NCI-H2227 (cell line): ENCODE results near the gene FALEC.

Experiments
- DNase-seq: peaks from one replicate; lab custom pipeline; 2025; ENCODE audit not compliant: unreplicated experiment; lab: John Stamatoyannopoulos, UW

Gene FALEC

DNA sequence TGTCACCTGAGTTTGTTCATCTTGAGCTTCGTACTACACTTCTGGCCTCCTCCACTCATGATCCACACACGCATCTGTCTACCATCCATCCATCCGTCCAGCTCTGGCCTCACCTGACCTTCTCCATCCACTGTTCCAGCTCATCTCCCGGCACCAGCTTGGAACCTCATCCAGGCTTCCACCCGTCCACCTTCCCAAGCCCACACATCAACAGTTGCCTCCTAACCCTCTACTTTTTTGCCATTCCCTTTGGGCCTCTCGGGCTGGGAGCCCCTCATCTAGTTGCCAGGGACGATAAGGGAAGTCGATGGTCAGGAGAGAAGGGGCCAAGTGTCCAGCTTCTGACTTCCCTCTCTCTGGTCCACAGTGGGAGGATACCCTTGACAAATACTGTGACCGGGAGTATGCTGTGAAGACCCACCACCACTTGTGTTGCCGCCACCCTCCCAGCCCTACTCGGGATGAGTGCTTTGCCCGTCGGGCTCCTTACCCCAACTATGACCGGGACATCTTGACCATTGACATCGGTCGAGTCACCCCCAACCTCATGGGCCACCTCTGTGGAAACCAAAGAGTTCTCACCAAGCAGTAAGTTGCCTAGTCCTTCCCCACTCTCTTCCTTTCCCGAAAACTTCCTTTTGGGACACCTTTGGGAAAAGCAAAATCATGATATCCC lies 3.4 kb upstream of the FALEC start:
- no peak for DNase-seq

DNA sequence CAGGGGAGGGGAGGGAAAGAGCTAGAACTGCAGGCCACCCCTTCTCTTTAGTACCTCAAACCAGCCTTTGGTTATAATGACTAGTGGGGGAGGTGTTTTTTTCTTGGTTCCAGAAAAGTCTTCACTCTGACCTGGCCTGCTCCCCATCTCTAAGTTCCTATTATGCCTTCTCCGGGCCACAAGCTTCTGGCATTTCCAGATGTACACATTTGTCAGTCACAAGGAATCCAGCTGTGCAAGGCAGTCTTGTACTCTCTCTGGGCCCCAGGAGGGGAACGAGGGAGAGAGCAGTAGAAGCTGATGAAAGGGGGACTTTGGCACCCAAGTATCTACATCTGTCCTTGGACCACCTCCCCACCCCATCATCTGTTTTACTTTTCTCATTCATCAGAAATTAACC lies 2.7 kb upstream of the FALEC start:
- DNase-seq: no peak

DNA sequence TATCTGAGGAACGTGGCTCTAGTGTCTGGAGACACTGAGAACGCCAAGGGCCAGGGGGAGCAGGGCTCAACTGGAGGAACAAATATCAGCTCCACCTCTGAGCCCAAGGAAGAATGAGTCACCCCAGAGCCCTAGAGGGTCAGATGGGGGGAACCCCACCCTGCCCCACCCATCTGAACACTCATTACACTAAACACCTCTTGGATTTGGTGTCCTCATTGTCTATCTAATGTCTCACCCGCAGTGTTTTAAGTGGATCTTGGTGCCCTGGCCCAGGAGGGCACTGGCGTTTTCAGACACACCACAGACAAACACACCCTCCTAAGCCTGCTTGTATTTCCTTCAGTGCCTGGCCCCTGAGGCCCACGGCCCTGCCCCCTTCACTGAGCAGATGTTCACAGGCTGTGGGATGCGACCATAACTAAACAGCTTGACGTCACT lies 2.2 kb upstream of the FALEC start:
- no peak for DNase-seq

DNA sequence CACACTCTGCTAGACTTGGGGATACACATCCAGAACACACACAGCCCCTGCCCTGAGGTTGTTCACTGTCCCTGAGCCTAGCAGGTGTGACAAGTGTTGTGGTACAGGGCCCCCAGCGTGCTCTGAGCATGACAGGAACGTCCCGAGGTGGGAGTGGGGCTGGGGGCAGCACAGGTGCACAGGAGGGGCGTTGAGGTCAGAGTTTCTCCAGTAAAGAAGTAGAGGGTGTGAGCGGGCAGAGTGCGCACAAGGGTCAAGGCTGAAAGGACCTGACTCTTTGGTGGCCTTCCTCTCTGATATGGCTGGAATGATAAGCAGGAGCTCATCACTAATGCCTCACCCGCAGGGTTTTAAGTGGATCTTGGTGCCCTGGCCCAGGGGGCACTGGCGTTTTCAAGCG lies 1.3 kb upstream of the FALEC start:
- DNase-seq: no peak

GRCh38 chr1:150514913-150515327 lies 632 bp upstream of the FALEC start:
- DNase-seq: no peak

DNA sequence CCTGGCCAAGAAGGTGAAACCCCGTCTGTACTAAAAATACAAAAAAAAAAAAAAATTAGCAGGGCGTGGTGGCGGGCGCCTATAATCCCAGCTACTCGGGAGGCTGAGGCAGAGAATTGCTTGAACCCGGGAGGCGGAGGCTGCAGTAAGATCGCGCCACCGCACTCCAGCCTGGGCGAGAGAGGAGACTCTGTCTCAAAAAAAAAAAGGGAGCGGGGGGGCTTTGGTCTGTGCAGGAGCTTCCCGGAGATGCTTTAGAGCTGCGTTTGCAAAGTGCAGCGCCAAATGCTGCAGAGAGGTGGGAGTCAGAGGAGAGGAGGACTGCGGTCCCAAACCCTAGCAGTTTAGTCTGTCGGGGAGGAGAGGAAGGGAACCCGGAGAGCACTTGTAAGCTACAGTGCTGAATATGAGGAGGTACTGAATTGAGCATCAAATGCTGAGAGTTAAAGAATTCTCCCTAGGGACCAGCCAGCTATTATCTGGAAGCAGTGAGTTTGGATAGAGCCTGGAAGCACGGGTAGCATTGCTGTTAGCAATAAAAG lies 569 bp downstream of the FALEC start:
- peak; percentile 44 for DNase-seq

- peak; percentile 33 for DNase-seq
Observed at GRCh38 chr1:150516616-150517015, 1.1 kb downstream of the FALEC start.

DNA sequence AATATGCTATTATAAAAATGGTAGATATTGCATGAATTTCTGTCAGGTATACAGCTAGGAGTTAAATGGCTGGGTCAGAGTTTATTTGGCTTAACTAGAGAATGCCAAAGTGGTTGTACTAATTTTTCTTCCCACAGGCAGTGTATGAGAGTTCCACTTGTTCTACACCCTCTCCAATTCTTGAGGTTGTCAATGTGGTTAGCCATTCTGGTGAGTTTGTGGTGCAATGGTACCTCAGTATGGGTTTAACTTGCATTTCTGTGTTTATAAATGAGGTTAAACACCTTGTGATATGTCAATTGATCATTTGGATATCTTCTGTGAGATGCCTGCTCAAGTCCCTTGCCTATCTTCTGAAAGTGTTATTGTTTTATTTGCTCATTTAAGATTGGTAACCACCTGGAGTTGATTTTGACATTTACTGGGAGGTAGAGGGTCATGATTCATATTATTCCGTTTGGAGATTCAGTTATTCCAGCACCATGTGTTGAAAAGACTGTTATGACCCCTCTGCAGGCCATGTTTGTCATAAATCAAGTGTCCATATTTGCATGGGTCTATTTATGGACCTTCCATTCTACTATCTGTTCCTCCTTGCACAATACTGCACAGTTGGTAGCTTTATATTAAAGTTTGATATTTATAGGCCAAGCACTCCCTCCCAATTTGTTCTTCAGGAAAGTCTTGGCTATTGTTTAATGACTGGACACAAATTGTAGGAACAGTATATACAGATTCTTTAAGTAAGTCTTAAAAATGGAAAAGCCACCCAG lies 5.8 kb downstream of the FALEC start:
- DNase-seq: no peak

DNA sequence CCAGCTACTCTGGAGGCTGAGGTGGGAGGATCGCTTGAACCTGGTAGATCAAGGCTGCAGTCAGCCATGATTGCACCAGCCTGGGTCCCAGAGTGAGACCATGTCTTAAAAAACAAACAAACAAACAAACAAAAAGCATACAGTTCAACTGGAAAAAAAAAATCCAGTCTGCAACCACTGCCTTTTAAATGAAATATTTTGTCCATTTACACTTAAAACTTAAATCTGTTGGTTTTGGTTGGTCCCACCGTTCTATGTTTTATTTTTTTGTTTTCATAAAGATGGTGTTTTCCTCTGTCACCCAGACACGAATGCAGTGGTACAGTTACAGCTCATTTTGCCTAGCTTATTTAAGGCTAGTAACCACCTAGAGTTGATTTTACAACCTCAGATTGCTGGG lies 9.8 kb downstream of the FALEC start:
- DNase-seq: no peak

- DNase-seq: no peak
Observed at GRCh38 chr1:150528196-150528595, 12.6 kb downstream of the FALEC start.

GRCh38 chr1:150529017-150529416 lies 13.5 kb downstream of the FALEC start:
- no peak for DNase-seq

- DNase-seq: no peak
Observed at GRCh38 chr1:150530491-150531159, 15.1 kb downstream of the FALEC start.

DNA sequence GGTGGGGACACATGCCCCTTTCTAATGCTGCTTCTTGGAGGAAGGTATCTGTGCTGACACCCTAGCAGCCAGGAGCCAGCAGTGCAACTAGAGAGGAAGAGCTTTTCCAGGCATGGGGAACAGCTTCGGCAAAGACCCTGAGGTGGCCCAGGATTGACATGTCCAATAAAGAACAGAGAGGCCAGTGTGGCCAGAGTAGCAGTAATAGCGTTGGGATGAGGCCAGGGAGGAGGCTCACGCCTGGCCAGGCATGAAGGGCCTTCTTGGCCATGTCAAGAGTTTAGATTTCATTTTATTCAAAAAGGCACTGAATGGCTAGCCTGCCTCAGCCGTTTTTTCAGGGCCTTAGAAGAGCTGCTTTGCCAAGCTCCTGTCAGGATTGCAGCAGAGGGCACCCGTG lies 17.3 kb downstream of the FALEC start:
- DNase-seq: no peak

- DNase-seq: no peak
Observed at GRCh38 chr1:150534002-150534401, 18.4 kb downstream of the FALEC start.

GRCh38 chr1:150535511-150536287 lies 20.1 kb downstream of the FALEC start:
- DNase-seq: no peak

GRCh38 chr1:150536836-150537731 lies 21.5 kb downstream of the FALEC start:
- no peak for DNase-seq

DNA sequence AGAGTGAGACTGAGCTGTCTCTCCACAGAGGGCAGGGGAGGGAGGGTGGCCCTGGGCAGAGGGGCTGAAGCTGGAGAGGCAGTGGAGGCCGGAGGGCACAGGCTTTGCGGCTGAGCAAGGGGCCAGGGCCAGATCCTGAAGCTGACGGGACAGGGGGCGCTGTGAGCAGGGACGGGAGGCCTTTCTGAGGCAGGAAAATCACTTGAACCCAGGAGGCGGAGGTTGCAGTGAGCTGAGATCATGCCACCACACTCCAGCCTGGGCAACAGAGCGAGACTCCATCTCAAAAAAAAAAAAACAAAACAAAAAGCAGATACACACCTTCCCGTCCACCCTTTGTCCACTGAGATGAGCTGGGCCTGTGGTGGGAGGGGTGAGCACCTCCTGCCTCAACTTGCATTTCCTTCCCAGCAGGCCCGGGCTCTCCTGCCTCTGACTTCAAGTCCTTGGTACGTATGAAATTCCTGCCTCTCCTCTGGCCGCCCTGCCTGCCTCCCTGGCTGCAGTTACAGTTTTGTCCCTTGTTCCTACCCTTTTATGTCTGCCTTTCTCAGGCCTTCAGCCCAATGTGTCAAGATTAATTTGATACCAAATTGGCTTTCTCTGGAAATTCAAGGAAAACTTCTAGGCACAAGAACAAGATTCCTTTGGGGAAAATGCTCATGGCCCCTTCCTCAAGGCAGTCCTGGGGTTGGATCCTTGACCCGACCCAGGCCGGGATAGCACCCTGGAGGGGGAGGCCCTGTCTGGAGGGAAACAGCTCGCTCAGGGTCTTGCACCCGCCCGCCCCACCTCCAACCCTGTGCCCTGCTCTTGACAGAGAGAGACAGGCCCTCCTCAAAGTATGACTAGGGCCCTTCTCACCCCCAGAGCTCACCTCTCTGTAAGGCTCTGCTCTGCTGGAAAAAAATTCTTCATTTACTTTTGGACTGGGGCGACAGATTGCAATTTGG lies 22.5 kb downstream of the FALEC start:
- DNase-seq: no peak

GRCh38 chr1:150543500-150544143 lies 28.1 kb downstream of the FALEC start:
- no peak for DNase-seq
